A549 (cell line): Measurements from ENCODE around the gene NEK1.

ENCODE experiments used
- FOSL2 ChIP-seq, 2 experiments: fragments of 450-650 bp in 1 of 2; fragments of >200 bp in 1 of 2; sonication (Bioruptor Twin) in 1 of 2; formaldehyde crosslinking; IDR thresholded peaks; 2 replicates each; pipeline versions ENCODE4 v1.5.0 to v1.6.1; 2016 to 2020; ENCODE audit warnings: mild to moderate bottlenecking in 1 of 2, moderate library complexity in 1 of 2
- FOXS1 ChIP-seq: fragments of 250-450 bp; sonication (Bioruptor Pico); IDR thresholded peaks from 2 replicates; pipeline ENCODE4 v1.5.0; 2020; ENCODE audit warnings: mild to moderate bottlenecking, moderate library complexity
- JUNB ChIP-seq: fragments of >200 bp; sonication (Bioruptor Twin); formaldehyde crosslinking; IDR thresholded peaks from 2 replicates; pipeline ENCODE4 v1.6.1; 2016
- RAD21 ChIP-seq, 2 experiments: fragments of >200 bp in 1 of 2; sonication (Bioruptor Twin) in 1 of 2; formaldehyde crosslinking in 1 of 2; IDR thresholded peaks in 1 of 2; conservative IDR thresholded peaks in 1 of 2; 2 replicates in 1 of 2; 3 replicates in 1 of 2; pipeline ENCODE4 v1.6.1; 2012 to 2018; ENCODE audit warnings: inconsistent platforms in 1 of 2
- SMC3 ChIP-seq: fragments of >200 bp; sonication (Bioruptor Twin); formaldehyde crosslinking; IDR thresholded peaks from 3 replicates; pipeline ENCODE4 v1.6.1; 2018; ENCODE audit warnings: inconsistent platforms
- TF ChIP-seq, protein P1 (sequence below): fragments of >200 bp; sonication (Bioruptor Twin); formaldehyde crosslinking; IDR thresholded peaks from 3 replicates; pipeline ENCODE4 v1.5.1; 2016
- TF ChIP-seq, protein P2 (sequence below): fragments of 150-350 bp; IDR thresholded peaks from 2 replicates; pipeline ENCODE4 v1.6.1; 2014; ENCODE audit warnings: low read depth, mild to moderate bottlenecking, low read length

DNA sequence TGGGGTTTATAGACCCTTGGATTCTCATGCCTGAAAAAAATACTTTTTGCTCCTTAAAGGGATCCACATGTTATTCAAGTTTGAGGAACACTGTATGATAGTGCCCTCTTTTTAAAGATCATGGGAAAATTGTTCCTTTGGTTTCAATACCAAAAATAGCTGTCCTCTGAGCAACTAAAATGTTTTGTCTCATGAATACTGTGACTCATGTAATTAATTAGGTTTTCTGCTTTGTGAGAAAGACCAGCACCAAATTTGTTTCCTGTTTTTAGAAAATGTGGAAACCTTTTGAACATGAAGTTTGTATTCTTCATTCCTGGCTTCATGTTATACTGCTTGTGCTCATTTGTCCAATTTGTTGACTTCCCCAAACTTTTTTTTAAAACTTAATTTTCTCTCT is 214.1 kb downstream of the NEK1 start:
- TF ChIP-seq JUNB: no peak
- TF ChIP-seq, protein P1, sequence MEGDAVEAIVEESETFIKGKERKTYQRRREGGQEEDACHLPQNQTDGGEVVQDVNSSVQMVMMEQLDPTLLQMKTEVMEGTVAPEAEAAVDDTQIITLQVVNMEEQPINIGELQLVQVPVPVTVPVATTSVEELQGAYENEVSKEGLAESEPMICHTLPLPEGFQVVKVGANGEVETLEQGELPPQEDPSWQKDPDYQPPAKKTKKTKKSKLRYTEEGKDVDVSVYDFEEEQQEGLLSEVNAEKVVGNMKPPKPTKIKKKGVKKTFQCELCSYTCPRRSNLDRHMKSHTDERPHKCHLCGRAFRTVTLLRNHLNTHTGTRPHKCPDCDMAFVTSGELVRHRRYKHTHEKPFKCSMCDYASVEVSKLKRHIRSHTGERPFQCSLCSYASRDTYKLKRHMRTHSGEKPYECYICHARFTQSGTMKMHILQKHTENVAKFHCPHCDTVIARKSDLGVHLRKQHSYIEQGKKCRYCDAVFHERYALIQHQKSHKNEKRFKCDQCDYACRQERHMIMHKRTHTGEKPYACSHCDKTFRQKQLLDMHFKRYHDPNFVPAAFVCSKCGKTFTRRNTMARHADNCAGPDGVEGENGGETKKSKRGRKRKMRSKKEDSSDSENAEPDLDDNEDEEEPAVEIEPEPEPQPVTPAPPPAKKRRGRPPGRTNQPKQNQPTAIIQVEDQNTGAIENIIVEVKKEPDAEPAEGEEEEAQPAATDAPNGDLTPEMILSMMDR: no peak
- TF ChIP-seq, protein P2, sequence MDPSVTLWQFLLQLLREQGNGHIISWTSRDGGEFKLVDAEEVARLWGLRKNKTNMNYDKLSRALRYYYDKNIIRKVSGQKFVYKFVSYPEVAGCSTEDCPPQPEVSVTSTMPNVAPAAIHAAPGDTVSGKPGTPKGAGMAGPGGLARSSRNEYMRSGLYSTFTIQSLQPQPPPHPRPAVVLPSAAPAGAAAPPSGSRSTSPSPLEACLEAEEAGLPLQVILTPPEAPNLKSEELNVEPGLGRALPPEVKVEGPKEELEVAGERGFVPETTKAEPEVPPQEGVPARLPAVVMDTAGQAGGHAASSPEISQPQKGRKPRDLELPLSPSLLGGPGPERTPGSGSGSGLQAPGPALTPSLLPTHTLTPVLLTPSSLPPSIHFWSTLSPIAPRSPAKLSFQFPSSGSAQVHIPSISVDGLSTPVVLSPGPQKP: no peak
- TF ChIP-seq FOXS1: no peak
- TF ChIP-seq FOSL2 (IDR thresholded peaks at IDR 0.05): no peak
- no peak for TF ChIP-seq FOSL2 (CRISPR knock-in tag; IDR thresholded peaks at IDR 0.05)
- TF ChIP-seq RAD21 (conservative IDR thresholded peaks at IDR 0.05 in 1 of 2, IDR thresholded peaks at IDR 0.05 in 1 of 2): no peak
- TF ChIP-seq SMC3: no peak
